Measurements from ENCODE around the gene KL. TPM values are rescaled to one million over a fixed set of nuclear protein-coding genes. Genes with fewer than 3 reads are reported as not detected.

Gene KL
- total RNA-seq, 2 donors from 2014 or later = 1.1 to 1.9 TPM

DNA sequence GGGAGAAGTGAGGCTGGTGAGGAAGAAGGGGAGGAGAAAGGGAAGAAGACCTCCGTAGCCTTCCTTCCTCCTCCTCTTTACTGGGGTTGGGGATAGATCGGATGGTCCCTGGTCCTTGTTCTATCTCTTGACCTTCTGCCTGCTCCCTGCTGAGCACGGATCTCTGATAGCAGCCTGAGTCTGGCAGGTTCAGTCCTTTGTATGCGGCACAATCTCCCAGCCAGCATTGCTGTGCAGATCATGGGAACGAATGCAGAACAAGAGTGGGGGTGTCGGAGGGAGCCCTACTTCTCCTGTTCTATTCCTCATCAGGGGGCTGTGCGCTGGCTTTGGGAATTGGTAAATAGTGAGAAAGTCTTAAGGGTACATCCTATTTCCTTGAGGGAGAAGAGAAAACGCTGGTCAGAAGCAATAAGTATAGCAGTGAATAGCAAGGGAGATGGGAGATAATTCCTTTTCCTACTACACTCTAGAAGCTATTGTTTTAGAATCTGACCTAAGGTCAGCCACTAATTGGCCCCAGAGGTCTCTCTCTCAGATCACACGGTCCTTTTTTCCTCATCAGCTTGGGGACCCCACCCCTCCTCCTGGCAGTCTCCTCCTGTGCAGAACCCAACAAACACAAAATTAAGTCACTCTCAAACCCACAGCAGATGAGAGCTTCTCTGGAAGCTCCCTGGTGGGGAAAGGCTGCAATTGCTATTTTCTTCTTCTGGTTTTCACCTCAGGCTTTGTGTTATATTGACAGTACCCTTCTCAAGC lies 41.0 kb downstream of the KL start:
- Histone ChIP-seq H3K4me3 (no peak overlapping the region), H3K27ac (no peak overlapping the region), H3K9me3 (no peaks in the 10 kb centered on the region), H3K4me1 (ENCODE audit: control insufficient read depth in 1 of 2, low read depth in 2 of 2) (peaks cover 3 to 9% of the 10 kb centered on the region in 2 donors), H3K36me3 (no peaks in the 10 kb centered on the region), H3K27me3 (replicated peaks; ENCODE audit: insufficient read depth) (no peaks in the 10 kb centered on the region)
- ATAC-seq (ENCODE audit: insufficient number of reproducible peaks, low FRiP score, low read depth) = no peak
- no peak for DNase-seq (ENCODE audit: low spot score)
- TF ChIP-seq CTCF (IDR thresholded peaks at IDR 0.05) = peak; percentile 25

- Histone ChIP-seq H3K36me3 (no peaks in the 10 kb centered on the region), H3K27me3 (replicated peaks; ENCODE audit: insufficient read depth) (no peaks in the 10 kb centered on the region), H3K9me3 (no peaks in the 10 kb centered on the region), H3K27ac (no peak overlapping the region), H3K4me1 (ENCODE audit: control insufficient read depth in 1 of 2, low read depth in 2 of 2) (no peaks in the 10 kb centered on the region), H3K4me3 (no peak overlapping the region)
- no peak for DNase-seq (ENCODE audit: low spot score)
- no peak for ATAC-seq (ENCODE audit: insufficient number of reproducible peaks, low FRiP score, low read depth)
- no peak for TF ChIP-seq CTCF (IDR thresholded peaks at IDR 0.05)
Observed at GRCh38 chr13:33058776-33059327, 42.6 kb downstream of the KL start.

DNA sequence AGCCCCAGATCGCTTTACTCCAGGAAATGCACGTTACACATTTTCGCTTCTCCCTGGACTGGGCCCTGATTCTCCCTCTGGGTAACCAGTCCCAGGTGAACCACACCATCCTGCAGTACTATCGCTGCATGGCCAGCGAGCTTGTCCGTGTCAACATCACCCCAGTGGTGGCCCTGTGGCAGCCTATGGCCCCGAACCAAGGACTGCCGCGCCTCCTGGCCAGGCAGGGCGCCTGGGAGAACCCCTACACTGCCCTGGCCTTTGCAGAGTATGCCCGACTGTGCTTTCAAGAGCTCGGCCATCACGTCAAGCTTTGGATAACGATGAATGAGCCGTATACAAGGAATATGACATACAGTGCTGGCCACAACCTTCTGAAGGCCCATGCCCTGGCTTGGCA lies 44.6 kb downstream of the KL start:
- Histone ChIP-seq H3K9me3 (no peaks in the 10 kb centered on the region), H3K27me3 (replicated peaks; ENCODE audit: insufficient read depth) (no peaks in the 10 kb centered on the region), H3K27ac (no peak overlapping the region), H3K4me1 (ENCODE audit: control insufficient read depth in 1 of 2, low read depth in 2 of 2) (no peaks in the 10 kb centered on the region), H3K36me3 (no peaks in the 10 kb centered on the region), H3K4me3 (no peak overlapping the region)
- DNase-seq (ENCODE audit: low spot score) (no peak), ATAC-seq (ENCODE audit: insufficient number of reproducible peaks, low FRiP score, low read depth) (no peak)
- no peak for TF ChIP-seq CTCF (IDR thresholded peaks at IDR 0.05)

DNA sequence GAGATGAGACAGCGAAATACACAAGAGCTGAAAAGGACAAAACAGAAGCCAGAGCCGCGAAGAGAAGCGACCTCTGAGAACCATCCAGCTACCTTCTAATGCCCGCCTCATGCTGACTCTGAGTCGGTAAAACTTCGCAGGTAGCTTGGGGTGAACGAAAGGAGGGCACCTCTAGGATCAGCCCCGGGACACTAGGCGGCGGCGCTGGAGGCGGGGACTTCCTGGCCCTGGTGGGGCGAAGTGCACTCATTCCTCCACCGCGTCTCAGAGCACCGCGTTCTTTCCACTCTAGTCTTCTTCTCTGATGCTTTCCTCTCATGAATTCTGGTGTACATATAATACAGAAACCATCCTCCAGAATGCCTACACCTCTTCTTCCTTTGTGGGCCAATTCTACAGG lies 50.1 kb downstream of the KL start:
- H3K9me3 ChIP-seq = no peaks in the 10 kb centered on the region

More for the DNA sequence above, 50.1 kb downstream of the KL start:
- Histone ChIP-seq H3K27me3 (replicated peaks; ENCODE audit: insufficient read depth) (no peaks in the 10 kb centered on the region), H3K4me1 (ENCODE audit: control insufficient read depth in 1 of 2, low read depth in 2 of 2) (no peaks in the 10 kb centered on the region), H3K27ac (no peak overlapping the region), H3K4me3 (no peak overlapping the region), H3K36me3 (no peaks in the 10 kb centered on the region)
- TF ChIP-seq CTCF (IDR thresholded peaks at IDR 0.05) = no peak
- no peak for DNase-seq (ENCODE audit: low spot score)
- ATAC-seq (ENCODE audit: insufficient number of reproducible peaks, low FRiP score, low read depth) = no peak
